ENCODE results near the gene TCEANC2. TPM values are rescaled to one million over a fixed set of nuclear protein-coding genes. Genes with fewer than 3 reads are reported as not detected.
"Not testable (repeated sequence)": the region's sequence is repeated elsewhere in the genome, so short reads cannot be mapped to it uniquely, and the experiment has no call there.

TCEANC2 gene
- total RNA-seq, 1 donor from 2014 or later, result 8.1 TPM

GRCh38 chr1:54037476-54037875 lies 15.9 kb upstream of the TCEANC2 start:
- POLR2A ChIA-PET, result no interaction called here
- no peak overlapping the region for H3K27ac Mint-ChIP-seq
- H3K4me3 Mint-ChIP-seq, result no peak overlapping the region
- H3K9me3 Mint-ChIP-seq, result no peaks in the 10 kb centered on the region
- intact Hi-C loops (cut with micrococcal nuclease), result no loop called here
- CTCF ChIA-PET, result no interaction called here
- TF ChIP-seq CTCF (IDR thresholded peaks at IDR 0.05), result no peak
- ATAC-seq (ENCODE audit: low read depth) (no peak), DNase-seq (no peak)
- H3K4me1 Mint-ChIP-seq, result peaks cover under 1% of the 10 kb centered on the region
- H3K36me3 Mint-ChIP-seq (ENCODE audit: low read depth), result peaks cover 70% of the 10 kb centered on the region
- H3K27me3 Mint-ChIP-seq, result no peaks in the 10 kb centered on the region

GRCh38 chr1:54041806-54042205 lies 11.6 kb upstream of the TCEANC2 start:
- CTCF ChIA-PET, result no interaction called here
- POLR2A ChIA-PET, result interaction anchor here (2.1 kb wide), 1 partner anchor 11 kb away, joined by 5 read pairs; the partner anchor contains the start of genes TCEANC2 and TMEM59
- Mint-ChIP-seq H3K9me3 (no peaks in the 10 kb centered on the region), H3K36me3 (ENCODE audit: low read depth) (peaks cover 67% of the 10 kb centered on the region), H3K27me3 (no peaks in the 10 kb centered on the region), H3K4me1 (peaks cover 13% of the 10 kb centered on the region), H3K4me3 (no peak overlapping the region), H3K27ac (no peak overlapping the region)
- DNase-seq, result no peak
- ATAC-seq (ENCODE audit: low read depth), result no peak
- TF ChIP-seq CTCF (IDR thresholded peaks at IDR 0.05), result no peak
- intact Hi-C loops (cut with micrococcal nuclease), result no loop called here

GRCh38 chr1:54045496-54045895 lies 7.9 kb upstream of the TCEANC2 start:
- H3K36me3 Mint-ChIP-seq (ENCODE audit: low read depth), result peaks cover 51% of the 10 kb centered on the region
- no peaks in the 10 kb centered on the region for H3K27me3 Mint-ChIP-seq
- H3K4me3 Mint-ChIP-seq, result no peak overlapping the region
- POLR2A ChIA-PET, result no interaction called here
- no peak for DNase-seq
- TF ChIP-seq CTCF (IDR thresholded peaks at IDR 0.05), result no peak
- ATAC-seq (ENCODE audit: low read depth), result no peak
- intact Hi-C loops (cut with micrococcal nuclease), result no loop called here
- no peak overlapping the region for H3K27ac Mint-ChIP-seq
- CTCF ChIA-PET, result no interaction called here
- peaks cover 38% of the 10 kb centered on the region for H3K4me1 Mint-ChIP-seq
- H3K9me3 Mint-ChIP-seq, result no peaks in the 10 kb centered on the region

GRCh38 chr1:54046671-54047383 lies 6.6 kb upstream of the TCEANC2 start:
- Mint-ChIP-seq H3K9me3 (no peaks in the 10 kb centered on the region), H3K27ac (peak overlapping the region; percentile 77), H3K4me1 (peaks cover 40% of the 10 kb centered on the region), H3K27me3 (no peaks in the 10 kb centered on the region), H3K4me3 (peak overlapping the region; percentile 61), H3K36me3 (ENCODE audit: low read depth) (peaks cover 39% of the 10 kb centered on the region)
- no peak for DNase-seq
- TF ChIP-seq CTCF (IDR thresholded peaks at IDR 0.05), result no peak
- no peak for ATAC-seq (ENCODE audit: low read depth)
- CTCF ChIA-PET, result no interaction called here
- POLR2A ChIA-PET, result no interaction called here
- intact Hi-C loops (cut with micrococcal nuclease), result no loop called here

GRCh38 chr1:54047384-54048305 lies 5.8 kb upstream of the TCEANC2 start:
- Mint-ChIP-seq H3K9me3 (no peaks in the 10 kb centered on the region), H3K4me1 (peaks cover 40% of the 10 kb centered on the region), H3K27me3 (no peaks in the 10 kb centered on the region), H3K27ac (peak overlapping the region; percentile 77), H3K4me3 (peak overlapping the region; percentile 61), H3K36me3 (ENCODE audit: low read depth) (peaks cover 30% of the 10 kb centered on the region)
- ATAC-seq (ENCODE audit: low read depth) (peak; percentile 69), DNase-seq (no peak)
- intact Hi-C loops (cut with micrococcal nuclease), result no loop called here
- POLR2A ChIA-PET, result interaction anchor here (0.6 kb wide), 1 partner anchor 1495 kb away, joined by 7 read pairs; the partner anchor contains the start of gene TUT4
- no peak for TF ChIP-seq CTCF (IDR thresholded peaks at IDR 0.05)
- CTCF ChIA-PET, result interaction anchor here (0.6 kb wide), 1 partner anchor 187 kb away, joined by 3 read pairs; no protein-coding TSS in a partner anchor

GRCh38 chr1:54050435-54050834 lies 3.0 kb upstream of the TCEANC2 start:
- H3K36me3 Mint-ChIP-seq (ENCODE audit: low read depth); ATAC-seq (ENCODE audit: low read depth); CTCF ChIA-PET; DNase-seq; H3K9me3 Mint-ChIP-seq; H3K27me3 Mint-ChIP-seq; H3K4me3 Mint-ChIP-seq; H3K27ac Mint-ChIP-seq: not testable (repeated sequence)
- H3K4me1 Mint-ChIP-seq, result peaks cover 49% of the 10 kb centered on the region
- intact Hi-C loops (cut with micrococcal nuclease), result loop anchor here (10.0 kb wide), 1 partner anchor 1996 kb away; the partner anchor contains the start of genes BTF3L4 and TXNDC12
- POLR2A ChIA-PET, result interaction anchor here (1.3 kb wide), 1 partner anchor 105 kb away, joined by 7 read pairs; the partner anchor contains the start of gene IFT25

All from activated B cell treated with CpG ODN at 0.5 μM for 24 hours (primary cell).